KG1 (cell line): Measurements from ENCODE around the gene RAP2A.

Experiments used
- DNase-seq: peaks from one replicate; lab custom pipeline; 2025; lab: John Stamatoyannopoulos, UW

The RAP2A gene

DNA sequence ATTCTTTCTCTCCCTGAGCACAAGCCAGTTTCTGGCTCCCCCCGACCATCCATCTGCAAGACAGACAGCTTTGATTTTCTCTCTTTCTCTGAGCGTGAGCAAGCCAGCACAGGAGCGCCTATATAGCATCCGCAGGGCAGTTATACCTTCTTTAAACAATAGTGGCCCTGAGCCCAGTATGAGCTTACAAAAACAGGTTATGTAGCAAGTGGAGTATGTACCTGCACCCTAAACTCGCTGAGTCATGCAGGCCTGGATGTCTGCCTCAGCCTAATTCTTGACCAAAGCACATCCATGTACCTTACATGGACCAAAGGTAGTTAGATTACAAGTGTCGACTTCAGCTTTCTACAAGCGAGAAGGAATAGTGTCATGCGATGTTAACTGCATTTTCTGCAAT lies 61.7 kb downstream of the RAP2A start:
- no peak for DNase-seq

- no peak for DNase-seq
These were observed 62.5 kb downstream of the RAP2A start for GRCh38 chr13:97496511-97496910.

DNA sequence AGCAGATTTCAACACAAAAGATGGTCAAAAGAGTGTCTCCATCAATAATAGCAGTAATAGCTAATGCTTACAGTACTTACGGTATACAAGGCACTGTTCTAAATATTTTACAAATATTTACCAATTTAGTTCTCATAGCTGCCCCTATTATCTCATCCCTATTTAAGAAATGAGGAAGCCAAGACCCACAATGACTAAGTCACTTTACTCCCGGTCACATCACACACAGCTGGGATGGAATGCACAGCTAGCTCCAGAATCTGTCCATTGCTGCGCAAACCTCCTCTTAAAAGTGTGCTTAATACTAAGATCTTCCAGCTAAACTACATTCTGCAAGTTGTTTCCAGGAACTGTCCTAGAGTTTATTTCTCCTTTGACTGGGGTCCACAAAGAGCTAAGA lies 63.4 kb downstream of the RAP2A start:
- no peak for DNase-seq

DNA sequence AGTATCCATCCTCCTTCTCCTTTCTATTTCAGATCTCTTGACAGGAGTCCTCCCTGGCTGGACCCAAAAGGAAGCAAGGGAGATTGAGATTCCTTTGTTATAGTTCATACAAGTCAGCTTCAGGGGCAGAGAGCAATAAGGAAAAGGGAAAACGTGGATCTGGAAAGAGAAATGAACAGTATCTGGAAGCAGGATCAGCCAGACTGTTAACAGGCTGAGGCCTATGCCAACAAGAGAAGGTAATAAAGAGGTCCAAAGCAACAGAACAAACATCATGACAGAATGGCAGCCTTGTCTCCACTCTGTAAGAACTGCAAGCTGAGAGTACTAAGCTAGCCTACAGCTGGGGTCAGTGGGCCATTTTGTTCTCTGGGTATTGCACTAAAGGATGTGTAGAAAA lies 64.5 kb downstream of the RAP2A start:
- no peak for DNase-seq

DNA sequence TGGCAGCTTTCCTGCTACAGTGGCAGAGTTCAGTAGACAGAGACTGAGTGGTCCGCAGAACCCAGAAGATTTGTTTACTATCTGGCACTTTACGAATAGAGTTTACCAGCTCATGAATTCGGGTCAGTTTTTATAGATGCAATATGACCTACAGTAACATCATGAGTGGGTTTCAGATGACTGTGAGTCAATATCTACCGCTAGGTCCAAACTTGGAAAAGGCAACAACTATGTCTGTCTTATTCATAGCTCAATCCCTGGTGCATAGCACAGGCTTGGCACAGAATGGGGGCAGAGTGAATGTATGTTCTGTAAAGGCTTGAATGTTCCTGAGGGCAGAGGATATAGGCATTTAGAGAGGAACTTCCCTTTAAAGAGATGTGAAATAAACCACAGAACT lies 65.2 kb downstream of the RAP2A start:
- no peak for DNase-seq

DNA sequence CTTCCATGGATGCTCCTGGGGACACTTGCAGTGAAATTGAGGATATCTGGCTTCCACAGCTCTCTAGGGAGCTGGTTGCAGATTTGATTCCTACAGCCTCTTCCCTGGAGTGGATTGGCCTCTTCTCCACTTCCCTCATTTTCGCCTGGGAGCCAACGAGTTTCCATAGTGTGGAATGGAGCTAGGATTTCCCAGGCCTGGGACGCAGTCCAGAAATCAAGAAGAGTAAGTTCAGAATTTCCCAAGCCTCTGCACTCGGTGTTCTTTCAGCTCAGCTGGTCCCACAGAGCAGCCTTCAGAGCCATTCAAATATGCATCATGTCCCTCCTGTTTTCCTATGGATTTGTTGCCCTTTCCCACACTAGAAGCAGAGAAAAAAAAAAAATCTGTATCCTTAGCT lies 68.2 kb downstream of the RAP2A start:
- no peak for DNase-seq

- no peak for DNase-seq
These were observed 68.7 kb downstream of the RAP2A start for GRCh38 chr13:97502706-97503105.

DNA sequence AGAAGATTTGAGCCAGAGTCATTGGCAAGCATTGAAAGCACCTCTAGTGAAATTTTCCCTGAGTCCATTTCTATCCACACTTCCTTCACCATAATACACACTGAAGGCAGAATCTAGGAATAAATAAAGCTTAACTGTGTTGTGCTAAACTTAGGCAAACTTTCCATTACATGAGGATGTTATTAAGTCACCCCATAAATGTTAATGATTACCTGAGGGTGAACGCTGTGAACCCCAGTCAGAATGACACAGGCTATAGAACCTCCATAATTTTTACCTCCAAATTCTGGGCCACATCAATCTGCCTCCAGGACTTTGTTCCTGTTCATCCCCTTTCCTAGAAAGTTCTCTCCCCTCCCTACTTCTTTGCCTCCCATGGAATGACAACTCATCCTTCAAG lies 71.0 kb downstream of the RAP2A start:
- DNase-seq = no peak

GRCh38 chr13:97506511-97506910 lies 72.5 kb downstream of the RAP2A start:
- DNase-seq = no peak

DNA sequence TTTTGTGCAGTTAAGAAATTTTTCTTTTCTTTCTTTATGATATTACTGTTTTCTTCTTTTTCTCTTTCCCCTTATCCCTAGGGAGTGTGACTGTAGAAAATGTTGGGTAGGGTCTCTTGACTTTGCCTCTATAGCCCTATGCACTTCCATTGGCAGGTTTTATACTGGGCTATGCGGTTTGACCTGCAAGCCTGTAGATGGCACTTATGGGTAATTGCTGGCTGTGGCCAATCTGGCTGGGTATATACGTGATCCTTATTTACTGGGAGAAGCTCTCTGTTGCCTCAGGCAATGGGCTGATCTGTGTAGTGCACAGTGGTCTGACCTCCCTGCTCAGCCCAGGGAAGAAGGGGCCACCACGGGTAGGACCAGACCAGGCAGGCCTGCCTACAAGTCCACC lies 78.8 kb downstream of the RAP2A start:
- DNase-seq = no peak

DNA sequence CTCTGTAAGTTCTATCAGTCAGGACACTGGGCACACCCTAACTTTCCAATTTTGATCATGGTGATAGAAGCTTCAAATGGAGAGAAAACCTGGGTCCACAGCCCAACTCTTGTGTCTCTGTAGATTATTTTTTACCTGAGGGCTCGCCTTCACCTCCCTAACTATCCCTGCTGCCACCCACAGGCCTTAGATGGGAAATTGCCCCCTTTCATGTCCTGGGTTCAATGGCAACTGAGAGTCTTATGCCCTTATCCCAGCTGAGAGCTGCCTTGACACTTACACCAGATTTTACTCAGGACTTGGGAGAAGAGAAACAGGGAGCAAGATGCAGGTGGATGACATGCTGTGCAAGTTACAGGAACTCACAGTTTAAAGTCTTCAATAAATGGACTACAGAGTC lies 81.7 kb downstream of the RAP2A start:
- no peak for DNase-seq

DNA sequence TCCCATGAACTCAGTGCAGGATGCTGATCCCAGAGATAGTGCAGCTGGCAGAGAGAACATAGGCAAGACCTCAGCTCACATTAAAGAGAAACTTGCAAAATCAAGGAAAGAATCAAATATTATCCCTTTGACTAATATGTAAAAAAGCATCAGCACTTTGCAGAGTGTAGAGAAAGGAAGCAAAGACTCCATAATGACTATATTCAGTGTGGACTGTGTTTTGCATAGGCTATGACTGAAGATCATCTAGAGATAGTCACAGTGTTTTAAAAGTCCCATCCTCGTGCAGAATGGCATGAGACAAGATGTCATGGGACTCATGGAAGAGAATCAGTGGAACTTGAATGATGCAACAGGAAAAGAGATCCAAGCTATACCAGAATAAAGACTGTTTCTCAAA lies 84.0 kb downstream of the RAP2A start:
- no peak for DNase-seq
